Loucy (cell line): Measurements from ENCODE around the gene PAPPA2.

Source experiments
- H2AFZ ChIP-seq: fragments of 200-600 bp; sonication (generic); 2 replicates; pipeline ENCODE4 v1.6.0; 2016; ENCODE audit warnings: antibody characterized with exemption, mild to moderate bottlenecking, low read length, moderate library complexity
- H3F3A ChIP-seq: fragments of 200-600 bp; 2 replicates; pipeline ENCODE4 v1.6.0; 2016; ENCODE audit warnings: antibody characterized with exemption, low read depth, mild to moderate bottlenecking
- H3K27me3 ChIP-seq: fragments of 200-600 bp; sonication (generic); 2 replicates; pipeline ENCODE4 v1.6.1; 2014; ENCODE audit warnings: low read length, mild to moderate bottlenecking; ENCODE audit not compliant: insufficient read depth, poor library complexity, severe bottlenecking
- H3K36me3 ChIP-seq: fragments of 200-600 bp; sonication (generic); 2 replicates; pipeline ENCODE4 v1.6.1; 2016; ENCODE audit warnings: low read length; ENCODE audit not compliant: insufficient read depth
- H3K4me1 ChIP-seq: fragments of 200-600 bp; sonication (generic); 2 replicates; pipeline ENCODE4 v1.5.1; 2014; ENCODE audit warnings: low read length, mild to moderate bottlenecking; ENCODE audit not compliant: insufficient read depth, poor library complexity, severe bottlenecking
- H3K4me2 ChIP-seq: fragments of 200-600 bp; sonication (generic); 2 replicates; pipeline ENCODE4 v1.6.0; 2014; ENCODE audit warnings: antibody characterized with exemption, low read length, low read depth, mild to moderate bottlenecking; ENCODE audit not compliant: poor library complexity, severe bottlenecking
- H3K4me3 ChIP-seq: fragments of 200-600 bp; sonication (generic); 2 replicates; pipeline ENCODE4 v1.5.1; 2014; ENCODE audit warnings: low read length, mild to moderate bottlenecking, mixed read lengths; ENCODE audit not compliant: poor library complexity, severe bottlenecking
- H3K79me2 ChIP-seq: fragments of 200-600 bp; sonication (generic); 2 replicates; pipeline ENCODE4 v1.6.1; 2014; ENCODE audit warnings: low read length; ENCODE audit not compliant: insufficient read depth
- H3K9ac ChIP-seq: fragments of 200-600 bp; sonication (generic); 2 replicates; pipeline ENCODE4 v1.6.0; 2014; ENCODE audit warnings: mild to moderate bottlenecking, low read depth, low read length, moderate library complexity; ENCODE audit not compliant: poor library complexity, severe bottlenecking
- H3K9me2 ChIP-seq: fragments of 200-600 bp; sonication (generic); replicated peaks from 2 replicates; pipeline ENCODE4 v1.6.1; 2016; ENCODE audit warnings: low read depth, low read length, mixed read lengths
- H3K9me3 ChIP-seq: fragments of 200-600 bp; sonication (generic); 2 replicates; pipeline ENCODE4 v1.6.1; 2014; ENCODE audit warnings: mild to moderate bottlenecking, antibody characterized with exemption, low read length, low read depth; ENCODE audit not compliant: insufficient read depth
- H4K20me1 ChIP-seq: fragments of 200-600 bp; sonication (generic); 2 replicates; pipeline ENCODE4 v1.6.0; 2014; ENCODE audit warnings: antibody characterized with exemption, low read length, mild to moderate bottlenecking; ENCODE audit not compliant: insufficient read depth, poor library complexity, severe bottlenecking
- CTCF ChIP-seq: fragments of 200-600 bp; sonication (generic); conservative IDR thresholded peaks from 2 replicates; pipeline ENCODE4 v1.5.1; 2014; ENCODE audit warnings: mild to moderate bottlenecking, antibody characterized with exemption, low read length
- EZH2phosphoT487 ChIP-seq: fragments of 200-600 bp; IDR thresholded peaks from 2 replicates; pipeline ENCODE4 v1.6.1; 2018; ENCODE audit warnings: antibody characterized with exemption, mild to moderate bottlenecking, moderate library complexity, borderline replicate concordance

PAPPA2 gene

GRCh38 chr1:176558561-176558960 is 95.6 kb downstream of the PAPPA2 start:
- Histone ChIP-seq H3K4me2 (no peak overlapping the region), H3K79me2 (no peaks in the 10 kb centered on the region), H4K20me1 (no peaks in the 10 kb centered on the region), H3F3A (no peaks in the 10 kb centered on the region), H3K9ac (no peak overlapping the region), H3K27me3 (no peaks in the 10 kb centered on the region), H3K4me3 (no peak overlapping the region), H3K4me1 (no peaks in the 10 kb centered on the region), H3K36me3 (no peaks in the 10 kb centered on the region), H3K9me2 (no peaks in the 10 kb centered on the region), H2AFZ (no peak overlapping the region), H3K9me3 (no peaks in the 10 kb centered on the region)
- TF ChIP-seq CTCF (no peak), EZH2phosphoT487 (no peak)

DNA sequence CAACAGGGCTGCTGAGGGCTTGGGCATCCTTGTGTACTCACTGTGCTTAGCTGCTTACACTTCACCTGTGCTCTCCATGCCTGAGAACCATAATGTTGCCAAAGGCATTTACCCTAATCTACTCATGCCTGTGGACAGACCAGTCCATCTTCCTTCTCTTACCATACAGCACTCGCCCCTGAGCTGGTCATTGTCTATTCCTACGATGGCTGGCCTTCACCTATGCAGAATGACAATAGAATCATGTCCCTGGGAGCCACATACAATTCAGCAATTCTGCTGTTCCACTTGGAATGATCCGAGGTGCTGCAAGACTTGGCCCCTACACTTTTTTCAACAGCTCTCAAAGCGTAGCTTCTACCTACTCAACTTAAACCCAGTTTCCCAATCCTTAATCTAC is 96.5 kb downstream of the PAPPA2 start:
- TF ChIP-seq CTCF = no peak
- no peak for TF ChIP-seq EZH2phosphoT487
- H3K9me2 ChIP-seq = no peaks in the 10 kb centered on the region
- H3K4me2 ChIP-seq = no peak overlapping the region
- H3K4me1 ChIP-seq = no peaks in the 10 kb centered on the region
- H3K9ac ChIP-seq = no peak overlapping the region
- no peaks in the 10 kb centered on the region for H3K79me2 ChIP-seq
- no peaks in the 10 kb centered on the region for H3K36me3 ChIP-seq
- no peaks in the 10 kb centered on the region for H3K27me3 ChIP-seq
- H2AFZ ChIP-seq = no peak overlapping the region
- H3F3A ChIP-seq = no peaks in the 10 kb centered on the region
- H3K9me3 ChIP-seq = no peaks in the 10 kb centered on the region
- no peak overlapping the region for H3K4me3 ChIP-seq
- no peaks in the 10 kb centered on the region for H4K20me1 ChIP-seq

- H3K79me2 ChIP-seq = no peaks in the 10 kb centered on the region
- no peaks in the 10 kb centered on the region for H3K27me3 ChIP-seq
- H3K36me3 ChIP-seq = no peaks in the 10 kb centered on the region
- no peaks in the 10 kb centered on the region for H4K20me1 ChIP-seq
- no peaks in the 10 kb centered on the region for H3K9me2 ChIP-seq
- no peak overlapping the region; the same call in 1 of the 2 replicates for H2AFZ ChIP-seq
- no peaks in the 10 kb centered on the region for H3K9me3 ChIP-seq
- H3K4me3 ChIP-seq = no peak overlapping the region
- TF ChIP-seq CTCF = peak; percentile 97
- TF ChIP-seq EZH2phosphoT487 = no peak
- H3K4me1 ChIP-seq = no peaks in the 10 kb centered on the region
- no peak overlapping the region for H3K9ac ChIP-seq
- H3F3A ChIP-seq = no peaks in the 10 kb centered on the region
- H3K4me2 ChIP-seq = no peak overlapping the region
Measured at GRCh38 chr1:176559878-176560277, 96.9 kb downstream of the PAPPA2 start.
